Liver (tissue), 9 donors: ENCODE results near the gene BRSK2. TPM values are rescaled to one million over a fixed set of nuclear protein-coding genes. Genes with fewer than 3 reads are reported as not detected.

ENCODE experiments used
- DNase-seq: peaks from one replicate; pipeline ENCODE4 v3.0.0-alpha.2; 2017; ENCODE audit warnings: low spot score
- H3K27ac ChIP-seq, 2 donors: one replicate each; pipeline ENCODE4 v1.7.0; 2013; ENCODE audit warnings: inconsistent platforms in 2 of 2, low read length in 2 of 2, control low read depth in 1 of 2, low read depth in 1 of 2, mild to moderate bottlenecking in 1 of 2
- H3K27me3 ChIP-seq, 4 donors: one replicate each; pipeline versions ENCODE4 v1.6.1 to v1.7.0; 2013; ENCODE audit warnings: low read length in 3 of 4, inconsistent platforms in 1 of 4, mild to moderate bottlenecking in 1 of 4, moderate library complexity in 1 of 4; ENCODE audit not compliant: control insufficient read depth in 4 of 4, insufficient read depth in 4 of 4
- H3K36me3 ChIP-seq, 4 donors: one replicate each; pipeline versions ENCODE4 v1.6.1 to v1.7.0; 2013; ENCODE audit warnings: low read length in 3 of 4, mild to moderate bottlenecking in 3 of 4, low read depth in 1 of 4, moderate library complexity in 1 of 4; ENCODE audit not compliant: control insufficient read depth in 4 of 4, insufficient read depth in 3 of 4
- H3K4me1 ChIP-seq, 4 donors: one replicate each; pipeline versions ENCODE4 v1.6.1 to v1.7.0; 2013; ENCODE audit warnings: low read length in 3 of 4, mild to moderate bottlenecking in 3 of 4, moderate library complexity in 1 of 4; ENCODE audit not compliant: control insufficient read depth in 4 of 4, insufficient read depth in 4 of 4
- H3K4me3 ChIP-seq, 3 donors: one replicate each; pipeline versions ENCODE4 v1.6.1 to v1.7.0; 2013; ENCODE audit warnings: low read length in 3 of 3, control low read depth in 1 of 3, low read depth in 1 of 3, mild to moderate bottlenecking in 1 of 3
- H3K9ac ChIP-seq, 2 donors: one replicate each; pipeline ENCODE4 v1.7.0; 2013; ENCODE audit warnings: low read length in 2 of 2, mild to moderate bottlenecking in 2 of 2, moderate library complexity in 2 of 2, control low read depth in 1 of 2, low read depth in 1 of 2
- H3K9me3 ChIP-seq, 4 donors: one replicate each; pipeline versions ENCODE4 v1.6.1 to v1.7.0; 2013; ENCODE audit warnings: low read length in 3 of 4; ENCODE audit not compliant: control insufficient read depth in 4 of 4
- ATF3 ChIP-seq: IDR thresholded peaks from 2 replicates; pipeline ENCODE4 v1.6.1; 2016; ENCODE audit warnings: antibody characterized with exemption
- CTCF ChIP-seq: fragments of 150-350 bp; IDR thresholded peaks from 2 replicates; pipeline ENCODE4 v1.5.1; 2017; ENCODE audit warnings: improper control_type of control experiment, low read depth, low read length; ENCODE audit not compliant: missing input control
- EGR1 ChIP-seq, 2 donors: IDR thresholded peaks; 2 replicates each; pipeline ENCODE4 v1.6.1; 2016 to 2018; ENCODE audit warnings: antibody characterized with exemption in 2 of 2, low read depth in 2 of 2
- FOXA1 ChIP-seq: IDR thresholded peaks from 2 replicates; pipeline ENCODE4 v1.6.1; 2016; ENCODE audit warnings: antibody characterized with exemption
- FOXA2 ChIP-seq: IDR thresholded peaks from 2 replicates; pipeline ENCODE4 v1.6.1; 2016; ENCODE audit warnings: antibody characterized with exemption
- GABPA ChIP-seq, 2 donors: IDR thresholded peaks in 1 of 2; conservative IDR thresholded peaks in 1 of 2; 2 replicates each; pipeline ENCODE4 v1.6.1; 2016; ENCODE audit warnings: antibody characterized with exemption in 2 of 2, mild to moderate bottlenecking in 1 of 2, moderate library complexity in 1 of 2
- HNF4A ChIP-seq, 2 donors: conservative IDR thresholded peaks; 2 replicates each; pipeline ENCODE4 v1.6.1; 2016; ENCODE audit warnings: antibody characterized with exemption in 2 of 2, mild to moderate bottlenecking in 2 of 2
- HNF4G ChIP-seq: IDR thresholded peaks from 2 replicates; pipeline ENCODE4 v1.6.1; 2016; ENCODE audit warnings: antibody characterized with exemption
- JUND ChIP-seq, 2 donors: IDR thresholded peaks; 2 replicates each; pipeline ENCODE4 v1.6.1; 2016; ENCODE audit warnings: antibody characterized with exemption in 2 of 2
- MAX ChIP-seq: IDR thresholded peaks from 2 replicates; pipeline ENCODE4 v1.6.1; 2016; ENCODE audit warnings: antibody characterized with exemption
- NR2F2 ChIP-seq: IDR thresholded peaks from 2 replicates; pipeline ENCODE4 v1.6.1; 2016; ENCODE audit warnings: antibody characterized with exemption
- RAD21 ChIP-seq, 2 donors: IDR thresholded peaks; 2 replicates each; pipeline ENCODE4 v1.6.1; 2016; ENCODE audit warnings: antibody characterized with exemption in 2 of 2, mild to moderate bottlenecking in 2 of 2
- REST ChIP-seq: IDR thresholded peaks from 2 replicates; pipeline ENCODE4 v1.6.1; 2016; ENCODE audit warnings: antibody characterized with exemption, mild to moderate bottlenecking
- RXRA ChIP-seq, 2 donors: IDR thresholded peaks; 2 replicates each; pipeline ENCODE4 v1.6.1; 2017 to 2018; ENCODE audit warnings: antibody characterized with exemption in 2 of 2, mild to moderate bottlenecking in 1 of 2
- SP1 ChIP-seq: IDR thresholded peaks from 2 replicates; pipeline ENCODE4 v1.6.1; 2018; ENCODE audit warnings: antibody characterized with exemption, mild to moderate bottlenecking
- TAF1 ChIP-seq: conservative IDR thresholded peaks from 2 replicates; pipeline ENCODE4 v1.6.1; 2016; ENCODE audit warnings: antibody characterized with exemption, mild to moderate bottlenecking
- YY1 ChIP-seq: IDR thresholded peaks from 2 replicates; pipeline ENCODE4 v1.6.1; 2016; ENCODE audit warnings: antibody characterized with exemption, mild to moderate bottlenecking
- ZBTB33 ChIP-seq: IDR thresholded peaks from 2 replicates; pipeline ENCODE4 v1.6.1; 2016; ENCODE audit warnings: antibody characterized with exemption
- WGBS: extraction: QIAGEN DNeasy Blood & Tissue Kit; methylation state at CpG from one replicate; pipeline ENCODE4 v1.1.7; 2013; 5-methylcytosine and 5-hydroxymethylcytosine counted together
- polyA plus RNA-seq, 2 donors: library from polyadenylated mRNA; stranded (reverse) in 1 of 2; unstranded in 1 of 2; fragments of 200-250 nt in 1 of 2; fragments of >200 nt in 1 of 2; fragmentation: Nextera tagmentation in 1 of 2; extraction: Ambion mirVana in 1 of 2; gene quantifications; one replicate each; pipeline versions ENCODE4 v1.2.1 to v1.2.3, GENCODE V29; 2013 to 2015
- total RNA-seq, 2 donors: library from RNA; depleted of rRNA; stranded (reverse); fragments of >200 nt; gene quantifications; one replicate each; pipeline ENCODE4 v1.2.3, GENCODE V29; 2014
- donor health status: healthy.
- donor health status: healthy.
- donor health status: healthy.
- donor health status: healthy.
- donor health status: healthy.

Gene BRSK2
- total and polyA plus RNA-seq, 4 donors = 0.05 to 0.17 TPM; not detected in 2

GRCh38 chr11:1501421-1502167 lies 111.9 kb downstream of the BRSK2 start:
- Histone ChIP-seq H3K27me3 (no peaks in the 10 kb centered on the region), H3K4me1 (peaks cover 0 to 7% (median under 1%) of the 10 kb centered on the region in 4 donors), H3K9ac (no peak overlapping the region), H3K36me3 (no peaks in the 10 kb centered on the region), H3K4me3 (no peak overlapping the region), H3K9me3 (no peaks in the 10 kb centered on the region), H3K27ac (no peak overlapping the region)
- DNase-seq = no peak
- TF ChIP-seq ATF3 = no peak
- TF ChIP-seq TAF1 = no peak
- no peak for TF ChIP-seq MAX
- TF ChIP-seq RAD21 (IDR thresholded peaks at IDR 0.05) = no peak
- no peak for TF ChIP-seq GABPA (IDR thresholded peaks at IDR 0.05 in 1 of 2, conservative IDR thresholded peaks at IDR 0.05 in 1 of 2)
- TF ChIP-seq RXRA (IDR thresholded peaks at IDR 0.05) = no peak
- no peak for TF ChIP-seq REST
- no peak for TF ChIP-seq FOXA2
- no peak for TF ChIP-seq JUND (IDR thresholded peaks at IDR 0.05)
- no peak for TF ChIP-seq YY1
- no peak for TF ChIP-seq HNF4A (conservative IDR thresholded peaks at IDR 0.05)
- no peak for TF ChIP-seq SP1
- no peak for TF ChIP-seq ZBTB33
- no peak for TF ChIP-seq EGR1 (IDR thresholded peaks at IDR 0.05; ENCODE audit: low read depth in 2 of 2)
- no peak for TF ChIP-seq FOXA1
- TF ChIP-seq CTCF = no peak
- no peak for TF ChIP-seq NR2F2
- TF ChIP-seq HNF4G = no peak
- WGBS = 92% methylated on average over 25 of the region's 25 CpGs
